GM19468 (cell line): ENCODE measurements around the gene TMEM272.

Source experiments
- ATAC-seq: cut with Tn5 transposase; IDR thresholded peaks from one replicate; pipeline ENCODE4 v1.9.1; 2021; ENCODE audit warnings: mild to moderate bottlenecking, moderate library complexity, moderate number of reproducible peaks; ENCODE audit not compliant: unreplicated experiment; ENCODE audit errors: extremely low read depth

TMEM272 gene

GRCh38 chr13:51785712-51786424, 59.1 kb downstream of the TMEM272 start:
- no peak for ATAC-seq

DNA sequence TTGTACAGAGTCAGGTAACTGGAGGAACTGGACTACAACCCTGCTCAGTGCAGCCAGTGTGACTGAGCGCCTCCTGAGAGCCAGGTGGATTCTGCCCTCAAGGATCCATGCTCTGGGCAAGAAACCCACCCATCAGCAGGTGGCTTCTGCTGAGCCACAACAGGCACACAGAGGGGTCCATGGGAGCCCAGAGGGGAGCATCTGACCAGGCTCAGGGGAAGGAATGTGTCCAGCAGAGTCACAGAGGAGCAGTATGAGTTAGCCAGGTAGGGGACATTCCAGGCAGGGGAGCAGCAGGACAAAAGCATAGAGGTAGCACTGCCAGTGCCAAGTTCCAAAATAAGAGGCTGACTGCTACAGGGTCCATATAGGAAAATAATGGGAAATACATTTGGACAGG, 60.9 kb downstream of the TMEM272 start:
- ATAC-seq: no peak

DNA sequence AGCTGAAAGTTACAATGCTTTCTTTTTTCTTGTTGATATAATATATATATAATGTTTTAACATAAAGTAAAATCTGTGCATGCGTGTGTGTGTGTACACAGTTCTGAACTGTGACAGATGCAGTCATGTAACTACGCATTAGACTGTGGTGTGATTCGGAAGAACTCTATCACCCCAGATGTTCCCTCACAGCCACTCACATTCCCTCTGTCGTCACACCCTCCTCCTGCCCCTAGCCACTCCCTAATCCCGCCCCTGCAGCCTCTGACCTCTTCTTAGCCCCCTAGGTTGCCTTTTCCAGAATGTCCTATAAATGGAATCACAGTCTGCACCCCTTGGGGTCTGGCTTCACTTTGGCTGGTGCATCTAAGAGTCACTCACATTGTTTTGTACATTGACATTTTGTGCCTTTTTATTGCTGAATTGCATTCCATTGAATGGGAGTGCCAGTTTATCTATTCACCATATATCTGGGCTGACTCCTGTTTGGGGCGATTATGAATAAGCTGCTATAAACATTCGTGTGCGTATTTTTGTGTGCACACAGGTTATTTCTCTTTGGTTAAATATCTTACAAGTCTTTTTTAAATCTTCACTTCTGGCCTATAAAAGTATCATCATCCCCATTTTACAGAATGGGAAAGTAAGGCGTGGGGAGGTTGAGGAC, 61.4 kb downstream of the TMEM272 start:
- no peak for ATAC-seq

DNA sequence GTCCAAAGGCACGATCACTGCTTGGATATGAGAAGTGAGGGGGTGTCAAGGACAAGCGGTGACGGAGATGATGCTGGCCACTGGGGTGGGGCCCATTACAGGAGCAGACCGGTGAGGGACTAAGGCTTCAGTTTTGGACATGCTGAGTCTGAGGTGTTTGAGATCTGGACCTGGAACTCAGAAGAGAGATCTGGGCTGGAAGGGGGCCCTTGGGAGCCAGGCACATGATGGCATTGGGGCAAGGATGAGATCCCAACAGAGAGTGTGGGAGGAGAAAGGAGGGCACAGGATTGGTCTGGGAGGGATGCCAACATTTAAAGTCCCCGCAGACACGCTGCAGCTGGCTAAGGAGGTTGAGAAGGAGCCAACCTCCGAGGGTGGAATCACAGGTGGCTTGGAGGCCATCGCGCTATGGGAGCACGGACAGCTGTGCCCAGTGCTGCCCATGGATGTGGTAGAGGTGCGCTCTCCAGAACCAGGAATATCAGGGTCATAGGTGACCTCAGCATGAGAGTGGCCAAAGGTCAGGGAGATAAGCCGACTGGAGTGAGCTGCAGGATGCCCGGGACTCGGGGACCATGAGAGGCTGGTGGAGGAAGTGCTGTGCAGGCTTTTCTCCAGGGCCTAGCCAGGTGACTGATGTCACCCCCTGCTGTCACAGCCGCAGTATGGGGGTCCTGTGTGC, 62.8 kb downstream of the TMEM272 start:
- ATAC-seq: no peak

GRCh38 chr13:51781246-51782022, 63.5 kb downstream of the TMEM272 start:
- ATAC-seq: no peak

GRCh38 chr13:51780099-51780498, 64.9 kb downstream of the TMEM272 start:
- no peak for ATAC-seq

DNA sequence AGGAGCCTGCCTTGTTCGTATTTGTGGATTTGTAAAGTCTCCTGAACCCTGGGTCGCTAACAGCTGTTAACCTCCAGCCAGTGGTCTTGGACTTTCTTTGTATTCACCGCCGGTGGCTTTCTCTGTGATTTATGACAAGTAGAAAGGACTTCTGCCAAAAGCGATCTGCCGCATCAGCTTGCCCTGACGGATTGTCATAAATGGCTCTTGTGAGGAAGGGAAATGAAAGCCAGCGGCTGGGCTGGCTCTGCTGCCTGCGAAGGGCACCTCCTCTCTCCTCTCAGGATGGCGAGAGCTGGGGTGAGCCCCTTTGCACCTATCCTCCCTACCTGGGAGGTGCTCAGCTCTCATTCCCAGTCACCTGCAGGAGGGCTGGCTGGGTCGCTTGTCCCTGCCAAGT, 66.6 kb downstream of the TMEM272 start:
- ATAC-seq: no peak

DNA sequence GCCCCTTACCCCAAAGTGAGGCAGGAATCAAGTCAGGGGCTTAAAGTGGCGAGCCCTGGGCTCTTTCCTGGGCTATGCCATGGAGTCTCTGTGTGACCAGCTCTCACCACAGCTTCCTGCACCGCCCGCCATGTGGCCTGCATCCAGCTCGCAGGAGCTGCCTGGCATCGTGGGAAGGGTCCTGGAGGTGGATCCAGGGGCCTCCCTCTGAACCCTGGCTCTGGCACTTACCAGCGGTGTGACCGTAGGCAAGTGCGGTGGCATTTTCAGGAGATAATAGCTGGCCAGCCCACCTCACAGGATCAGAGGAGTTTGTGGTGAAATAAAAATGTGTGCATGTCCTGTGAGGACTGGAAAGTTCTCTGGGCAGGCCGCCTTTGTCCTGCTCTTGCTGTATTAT, 67.1 kb downstream of the TMEM272 start:
- ATAC-seq: no peak

DNA sequence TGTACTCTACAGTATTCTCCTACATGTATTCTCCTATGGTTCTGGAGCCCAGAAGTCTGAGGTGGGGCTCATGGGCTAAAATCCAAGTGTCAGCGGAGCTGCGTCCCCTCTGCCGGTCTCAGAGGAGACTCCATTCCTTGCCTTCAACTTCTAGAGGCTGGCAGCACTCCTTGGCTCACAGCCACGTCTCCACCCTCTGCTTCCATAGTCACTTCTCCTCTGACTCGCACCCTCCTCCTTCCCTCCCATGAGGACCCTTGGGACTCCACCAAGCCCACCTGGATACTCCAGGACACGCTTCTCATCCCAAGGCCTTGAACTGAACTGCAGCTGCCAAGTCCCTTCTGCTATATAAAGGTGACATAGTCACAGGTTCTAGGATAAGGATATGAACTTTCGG, 68.8 kb downstream of the TMEM272 start:
- ATAC-seq: no peak

- ATAC-seq: no peak
Observed at GRCh38 chr13:51773515-51773914, 71.5 kb downstream of the TMEM272 start.

- no peak for ATAC-seq
Observed at GRCh38 chr13:51772781-51773180, 72.2 kb downstream of the TMEM272 start.

DNA sequence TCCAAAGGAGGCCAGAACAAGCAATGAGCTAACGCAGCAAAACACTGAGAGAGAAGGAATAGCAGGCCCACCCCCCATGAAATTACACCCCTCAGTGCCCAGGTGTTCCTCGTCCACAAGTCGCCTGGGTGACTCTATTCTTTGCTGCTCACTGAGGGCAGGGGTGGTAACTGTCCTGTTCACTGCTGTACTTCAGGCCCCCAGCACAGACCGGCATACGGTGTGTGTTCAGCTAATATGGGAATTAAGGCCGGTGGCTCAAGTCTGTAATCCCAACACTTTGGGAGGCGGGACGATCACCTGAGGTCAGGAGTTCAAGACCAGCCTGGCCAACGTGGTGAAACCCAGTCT, 72.9 kb downstream of the TMEM272 start:
- no peak for ATAC-seq

DNA sequence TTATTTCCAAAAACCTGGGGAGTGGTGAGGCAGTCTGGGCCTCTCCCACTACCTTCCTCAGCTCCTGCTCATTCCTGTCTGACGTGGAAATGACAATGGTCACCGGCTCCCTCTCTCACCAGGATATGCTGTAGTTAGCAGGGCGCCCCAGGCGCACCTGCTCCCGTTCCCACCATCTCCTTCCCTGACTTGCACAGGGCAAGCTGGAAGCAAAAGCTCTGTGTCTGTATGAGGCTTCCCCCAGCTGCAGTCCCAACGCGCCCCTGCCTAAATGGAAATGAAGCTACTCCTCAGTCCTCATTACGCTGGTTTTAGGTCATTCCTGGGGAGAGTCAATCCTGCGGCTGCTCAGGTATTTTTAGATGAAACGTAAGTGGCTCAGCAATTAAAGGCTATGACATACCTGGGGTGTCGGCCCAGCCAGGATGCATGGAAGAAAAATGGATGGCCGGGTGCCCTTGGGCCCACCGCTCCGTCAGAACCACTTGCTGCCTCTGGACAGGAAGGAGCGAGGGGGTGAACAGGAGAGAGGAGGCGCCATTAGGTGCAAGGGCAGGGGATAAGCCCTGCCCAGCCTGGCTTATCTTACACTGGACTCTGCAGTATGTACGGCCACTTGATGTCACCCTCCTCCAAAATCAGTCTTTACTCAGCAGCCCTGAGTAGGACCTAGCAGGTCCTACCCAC, 73.4 kb downstream of the TMEM272 start:
- ATAC-seq: no peak

GRCh38 chr13:51770681-51771417, 74.1 kb downstream of the TMEM272 start:
- ATAC-seq: no peak

- ATAC-seq: no peak
Observed at GRCh38 chr13:51770160-51770559, 74.8 kb downstream of the TMEM272 start.

GRCh38 chr13:51769455-51770127, 75.4 kb downstream of the TMEM272 start:
- ATAC-seq: no peak

DNA sequence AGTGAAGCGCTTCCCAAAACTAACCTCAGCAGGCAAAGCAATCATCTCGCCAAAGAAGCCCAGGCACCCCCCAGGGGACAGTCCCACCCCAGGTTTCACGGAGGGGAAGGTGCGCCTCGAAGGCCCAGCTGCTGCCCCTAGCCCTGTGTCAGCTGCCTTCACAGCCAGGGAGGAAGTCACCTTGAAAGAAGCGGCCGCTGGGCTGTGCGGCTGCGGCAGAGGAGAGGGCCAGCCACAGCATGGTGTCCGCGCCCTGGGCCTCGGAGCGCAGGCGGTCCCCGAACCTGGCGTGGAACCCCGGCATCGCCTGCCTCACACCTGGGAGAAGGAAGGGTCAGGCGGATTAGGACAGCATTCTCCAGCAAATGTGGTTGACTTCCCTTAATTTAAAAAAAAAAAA, 76.0 kb downstream of the TMEM272 start:
- ATAC-seq: no peak

DNA sequence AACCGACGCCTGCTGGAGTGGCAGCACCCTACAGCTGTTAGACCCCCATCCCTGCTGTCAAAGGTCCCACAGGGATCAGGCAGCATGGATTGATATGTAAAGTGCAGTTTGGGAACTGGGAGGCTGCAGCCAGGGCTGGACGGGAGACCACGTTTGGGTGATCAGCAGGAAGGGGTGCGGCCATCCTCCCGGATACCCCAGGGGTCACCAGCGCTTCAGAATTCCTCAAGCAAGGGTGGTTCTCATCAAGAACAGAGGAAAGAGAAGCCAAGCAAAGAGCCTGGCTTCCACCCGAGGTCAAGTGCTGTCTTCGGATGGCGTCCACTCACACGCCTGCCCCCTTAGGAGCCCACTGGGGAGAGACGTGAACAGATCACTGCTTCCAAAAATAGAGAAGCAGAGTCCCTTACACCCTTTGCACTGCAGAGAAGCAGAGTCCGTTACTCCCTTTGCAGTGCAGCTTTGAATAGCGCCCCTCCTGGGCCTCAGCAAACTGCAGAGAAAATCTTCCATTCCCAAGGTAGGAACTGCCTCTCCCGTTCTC, 76.5 kb downstream of the TMEM272 start:
- no peak for ATAC-seq

DNA sequence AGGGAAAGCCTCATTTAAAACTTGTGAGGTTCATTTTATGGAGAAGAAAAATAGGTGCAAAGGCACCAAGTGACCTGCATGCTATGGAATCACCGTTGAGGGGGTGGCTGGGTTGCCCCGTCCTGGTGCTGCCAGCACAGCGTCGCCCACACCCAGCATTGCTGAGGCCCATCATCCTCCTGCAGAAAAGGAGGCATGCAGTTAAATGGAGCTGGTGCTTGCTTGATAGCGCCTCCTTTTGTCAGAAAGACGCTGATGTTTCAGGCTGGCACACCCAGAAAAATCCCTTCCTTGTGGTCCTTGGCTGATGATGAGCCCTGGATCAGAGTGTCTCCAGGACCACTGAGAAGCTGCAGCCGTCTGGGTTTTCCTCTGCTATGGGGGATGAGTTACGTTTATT, 77.9 kb downstream of the TMEM272 start:
- no peak for ATAC-seq
